HepG2 (cell line): ENCODE measurements around the gene PPP1R16B. TPM values are rescaled to one million over a fixed set of nuclear protein-coding genes. Genes with fewer than 3 reads are reported as not detected.

Experiments
- MIER3 ChIP-seq: IDR thresholded peaks from 2 replicates; pipeline ENCODE4 v1.6.1; 2016; ENCODE audit warnings: missing compliant biosample characterization, borderline replicate concordance
- MLXIP ChIP-seq: sonication (generic); formaldehyde crosslinking; IDR thresholded peaks from 2 replicates; pipeline ENCODE4 v1.9.0; 2021; ENCODE audit warnings: missing genetic modification reagents, borderline replicate concordance
- PHF5A ChIP-seq: IDR thresholded peaks from one replicate; pipeline ENCODE4 v1.6.1; 2018; ENCODE audit warnings: low read depth, missing genetic modification reagents; ENCODE audit not compliant: unreplicated experiment
- RAD21 ChIP-seq: fragments of 450-650 bp; formaldehyde crosslinking; IDR thresholded peaks from 2 replicates; pipeline ENCODE4 v1.5.0; 2020; ENCODE audit warnings: mild to moderate bottlenecking
- RCOR2 ChIP-seq: IDR thresholded peaks from 2 replicates; pipeline ENCODE4 v1.6.1; 2016; ENCODE audit warnings: missing biosample characterization, missing genetic modification reagents
- SUZ12 ChIP-seq: fragments of 150-350 bp; IDR thresholded peaks from 2 replicates; pipeline ENCODE4 v1.6.1; 2014; ENCODE audit warnings: low read depth, low read length
- TSC22D2 ChIP-seq: sonication (generic); formaldehyde crosslinking; IDR thresholded peaks from 2 replicates; pipeline ENCODE4 v1.5.1; 2020; ENCODE audit warnings: missing genetic modification reagents, mild to moderate bottlenecking, borderline replicate concordance
- ZBTB33 ChIP-seq: sonication (generic); formaldehyde crosslinking; IDR thresholded peaks from 2 replicates; pipeline ENCODE4 v1.4.0; 2020; ENCODE audit warnings: missing genetic modification reagents
- ZNF264 ChIP-seq: sonication (generic); formaldehyde crosslinking; IDR thresholded peaks from 2 replicates; pipeline ENCODE4 v1.4.0; 2020; ENCODE audit warnings: missing genetic modification reagents
- ZNF276 ChIP-seq: sonication (generic); formaldehyde crosslinking; IDR thresholded peaks from 2 replicates; pipeline ENCODE4 v1.4.0; 2020; ENCODE audit warnings: mild to moderate bottlenecking, low read depth, missing genetic modification reagents
- ZNF343 ChIP-seq: sonication (generic); formaldehyde crosslinking; IDR thresholded peaks from 2 replicates; pipeline ENCODE4 v1.4.0; 2020; ENCODE audit warnings: mild to moderate bottlenecking, missing genetic modification reagents
- ZNF512 ChIP-seq: sonication (generic); formaldehyde crosslinking; IDR thresholded peaks from 2 replicates; pipeline ENCODE4 v1.4.0; 2020; ENCODE audit warnings: mild to moderate bottlenecking, missing genetic modification reagents
- ZNF567 ChIP-seq: sonication (generic); formaldehyde crosslinking; IDR thresholded peaks from 2 replicates; pipeline ENCODE4 v1.8.1; 2023; ENCODE audit warnings: mild to moderate bottlenecking, missing genetic modification reagents, borderline replicate concordance
- ZNF614 ChIP-seq: IDR thresholded peaks from 2 replicates; pipeline ENCODE4 v1.6.1; 2018; ENCODE audit warnings: missing biosample characterization, missing genetic modification reagents, inconsistent platforms, borderline replicate concordance
- ZNF674 ChIP-seq: sonication (generic); formaldehyde crosslinking; IDR thresholded peaks from 2 replicates; pipeline ENCODE4 v1.5.0; 2020; ENCODE audit warnings: low read depth, mild to moderate bottlenecking, missing genetic modification reagents
- polyA plus RNA-seq, 8 experiments: library from polyadenylated mRNA; depleted of rRNA in 3 of 8; stranded (reverse) in 7 of 8; unstranded in 1 of 8; fragments of >200 nt; fragmentation: Illumina TruSeq in 4 of 8; extraction: Trizol in 4 of 8; gene quantifications; 2 replicates each; pipeline versions ENCODE4 v1.2.1 to v1.2.3, GENCODE V29; 2011 to 2016; ENCODE audit warnings: low read depth in 4 of 8, missing spikeins in 1 of 8, mixed read lengths in 1 of 8; ENCODE audit not compliant: insufficient read depth in 1 of 8
- total RNA-seq, 5 experiments: library from RNA; depleted of rRNA; stranded (reverse); fragments of >200 nt; fragmentation: Illumina TruSeq; extraction: Trizol; gene quantifications; 2 replicates each; pipeline ENCODE4 v1.2.3, GENCODE V29; 2016; ENCODE audit warnings: low read depth in 1 of 5

The PPP1R16B gene
- total and polyA plus RNA-seq, 2 of the 13 experiments (the other 11 are each of a cell fraction or from before 2014, with no cell fraction given): 0.02 to 0.11 TPM

- TF ChIP-seq ZBTB33 (CRISPR knock-in tag) (peak; percentile 87; the same call in 1 of the 2 replicates), ZNF343 (CRISPR knock-in tag) (no peak; the same call in 1 of the 2 replicates), ZNF512 (CRISPR knock-in tag) (peak; percentile 90), MLXIP (CRISPR knock-in tag) (no peak), MIER3 (CRISPR knock-in tag) (no peak; the same call in 1 of the 2 replicates), SUZ12 (no peak), TSC22D2 (CRISPR knock-in tag) (peak; percentile 71; the same call in 1 of the 2 replicates), PHF5A (peak; percentile 50), ZNF614 (peak; percentile 94; the same call in 1 of the 2 replicates), ZNF276 (CRISPR knock-in tag) (peak; percentile 86; the same call in 1 of the 2 replicates), RAD21 (CRISPR knock-in tag) (peak; percentile 99), ZNF674 (CRISPR knock-in tag) (no peak; the same call in 1 of the 2 replicates), RCOR2 (CRISPR knock-in tag) (peak; percentile 100), ZNF567 (peak; percentile 98; the same call in 1 of the 2 replicates), ZNF264 (CRISPR knock-in tag) (no peak; the same call in 1 of the 2 replicates)
These were observed 120.8 kb downstream of the PPP1R16B start, which contains the start of gene FAM83D (continued) for GRCh38 chr20:38926142-38926933.
